Central memory CD8-positive, alpha-beta T cell (primary cell): ENCODE results near the gene MLYCD.
A peak's percentile ranks its signal among the peaks of the same experiment; 100 is the strongest.

Source experiments
- ATAC-seq: fragments of 150-1000 bp; cut with Tn5 transposase; replicated peaks from 2 replicates; pipeline ENCODE4 v1.10.0; 2022; ENCODE audit warnings: mild to moderate bottlenecking, moderate FRiP score, moderate number of reproducible peaks; ENCODE audit not compliant: poor library complexity, severe bottlenecking; ENCODE audit errors: extremely low read depth
- DNase-seq, 2 donors: peaks; one replicate each; pipeline ENCODE4 v3.0.0; 2021; ENCODE audit warnings: low spot score in 2 of 2
- H3K27ac Mint-ChIP-seq: one replicate; pipeline ENCODE4 v1.8.0; 2022; ENCODE audit warnings: low read depth, mild to moderate bottlenecking, moderate library complexity, mixed read lengths
- H3K27me3 Mint-ChIP-seq: one replicate; pipeline ENCODE4 v1.8.0; 2022; ENCODE audit warnings: mixed read lengths
- H3K36me3 Mint-ChIP-seq: one replicate; pipeline ENCODE4 v1.8.0; 2022; ENCODE audit warnings: mild to moderate bottlenecking, moderate library complexity, mixed read lengths; ENCODE audit not compliant: insufficient read depth
- H3K4me1 Mint-ChIP-seq: one replicate; pipeline ENCODE4 v1.8.0; 2022; ENCODE audit warnings: mixed read lengths
- H3K4me3 Mint-ChIP-seq: one replicate; pipeline ENCODE4 v1.8.0; 2022; ENCODE audit warnings: mild to moderate bottlenecking, moderate library complexity, mixed read lengths
- H3K9me3 Mint-ChIP-seq: one replicate; pipeline ENCODE4 v1.8.0; 2022; ENCODE audit warnings: mixed read lengths

Gene MLYCD

DNA sequence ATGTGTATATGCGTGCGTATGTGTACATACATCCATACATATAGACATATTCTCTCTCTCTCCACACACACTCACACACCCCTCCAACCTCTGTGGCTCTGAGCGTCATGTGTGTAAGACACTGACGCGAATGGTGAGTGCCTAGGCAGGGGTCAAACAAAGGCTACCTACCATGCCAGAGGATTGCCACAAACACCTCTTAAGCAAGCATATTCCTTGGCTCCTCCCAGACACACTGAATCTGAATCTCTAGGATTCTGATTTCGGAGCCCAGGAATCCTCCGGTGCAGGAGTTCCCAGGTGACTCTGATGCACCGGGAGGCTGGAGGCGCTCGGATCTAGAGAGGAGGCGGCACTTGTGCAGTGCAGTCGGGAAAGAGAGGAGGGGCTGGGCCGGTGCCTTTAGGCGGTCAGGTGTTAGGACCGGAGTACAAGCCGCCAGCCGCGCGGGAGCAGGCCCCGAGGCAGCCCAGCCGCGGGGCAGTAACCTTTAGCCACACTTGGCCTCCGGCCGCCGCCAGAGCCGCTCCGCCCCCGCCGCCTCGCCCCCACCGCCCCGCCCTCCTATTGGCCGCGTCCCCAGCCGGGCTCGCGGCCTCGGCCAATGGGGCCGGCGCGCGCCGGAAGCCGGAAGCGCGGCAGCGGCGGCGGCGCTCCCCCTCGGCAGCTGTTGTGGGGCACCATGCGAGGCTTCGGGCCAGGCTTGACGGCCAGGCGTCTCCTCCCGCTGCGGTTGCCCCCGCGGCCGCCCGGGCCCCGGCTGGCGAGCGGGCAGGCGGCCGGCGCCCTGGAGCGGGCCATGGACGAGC, at the start of gene MLYCD:
Gene MLYCD (plus strand): TSS at position 653 of the 809 bp plus-strand sequence. CDS start 30 bp downstream, at position 683.
- Mint-ChIP-seq H3K4me3 (peak within 1 kb of the TSS; percentile 91), H3K27me3 (peaks cover 40% of the 10 kb centered on the region), H3K36me3 (no peaks in the 10 kb centered on the region), H3K27ac (peak within 1 kb of the TSS; percentile 89), H3K9me3 (no peaks in the 10 kb centered on the region), H3K4me1 (peaks cover 41% of the 10 kb centered on the region)
- peak; percentile 95 for ATAC-seq
- peak; percentile 38 for DNase-seq

DNA sequence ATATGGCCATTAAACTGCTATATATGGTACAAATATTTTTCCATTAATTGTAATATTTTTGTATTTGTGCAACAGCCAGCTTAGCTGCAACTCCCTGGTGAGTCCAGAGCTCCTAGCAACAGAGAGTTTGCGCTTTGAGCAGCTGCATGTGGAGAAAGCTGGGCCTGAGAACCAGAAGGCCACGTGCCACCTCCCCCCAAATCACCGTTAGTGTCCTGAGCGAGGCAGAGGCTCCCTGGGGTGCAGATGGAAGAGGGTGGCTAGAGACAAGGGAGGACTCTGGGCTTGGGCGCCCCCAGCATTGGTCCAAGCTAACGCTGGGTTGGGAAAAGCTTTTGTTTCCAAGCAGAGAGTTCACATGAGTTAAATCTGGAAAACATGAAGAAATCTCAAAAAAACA, 49.5 kb upstream of the MLYCD start:
- Mint-ChIP-seq H3K36me3 (no peaks in the 10 kb centered on the region), H3K27ac (no peak overlapping the region), H3K9me3 (no peaks in the 10 kb centered on the region), H3K27me3 (peaks cover 36% of the 10 kb centered on the region), H3K4me1 (no peaks in the 10 kb centered on the region), H3K4me3 (no peak overlapping the region)
- DNase-seq (no peak), ATAC-seq (no peak)

DNA sequence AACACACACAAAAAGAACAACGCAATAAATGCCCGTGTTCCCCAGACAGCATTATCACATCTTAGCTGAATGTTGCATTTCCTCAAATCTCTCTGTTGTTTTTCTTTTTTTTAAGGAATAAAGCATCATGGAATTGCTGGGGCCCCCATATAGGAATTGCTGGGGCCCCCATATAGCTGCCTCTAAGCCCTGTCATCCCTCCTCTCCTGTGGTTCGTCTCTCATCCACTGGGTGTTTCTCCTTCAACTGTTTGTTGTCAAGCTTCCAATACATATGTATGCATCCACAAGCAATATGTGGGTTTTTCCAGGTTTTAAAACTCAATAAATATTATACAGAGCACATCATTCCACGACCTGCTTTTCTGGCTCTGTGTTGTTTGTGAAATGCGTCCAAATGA, 48.0 kb upstream of the MLYCD start:
- H3K27ac Mint-ChIP-seq = no peak overlapping the region
- no peaks in the 10 kb centered on the region for H3K4me1 Mint-ChIP-seq
- no peaks in the 10 kb centered on the region for H3K9me3 Mint-ChIP-seq
- DNase-seq = no peak
- no peak for ATAC-seq
- no peaks in the 10 kb centered on the region for H3K36me3 Mint-ChIP-seq
- H3K27me3 Mint-ChIP-seq = peaks cover 36% of the 10 kb centered on the region
- H3K4me3 Mint-ChIP-seq = no peak overlapping the region

DNA sequence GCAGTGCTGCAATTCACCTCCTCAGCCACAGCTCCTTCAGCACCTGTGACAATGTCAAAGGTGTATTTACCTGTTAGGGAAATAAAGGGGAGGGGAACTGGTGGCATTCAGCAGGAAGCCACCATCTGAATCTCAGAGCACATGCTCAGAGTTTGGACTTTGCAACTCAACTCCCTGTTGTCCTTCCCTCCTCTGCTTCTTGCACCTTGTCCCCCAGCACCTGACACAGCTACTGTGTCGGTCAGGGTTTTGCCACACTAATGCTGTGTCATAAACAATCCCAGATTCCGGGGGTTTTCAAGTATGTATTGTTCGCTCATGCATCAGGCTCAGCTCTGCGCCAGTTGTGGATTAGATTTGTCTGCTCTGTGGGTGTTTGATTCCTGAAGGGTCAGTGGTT, 47.4 kb upstream of the MLYCD start:
- H3K4me3 Mint-ChIP-seq = no peak overlapping the region
- no peaks in the 10 kb centered on the region for H3K9me3 Mint-ChIP-seq
- H3K36me3 Mint-ChIP-seq = no peaks in the 10 kb centered on the region
- ATAC-seq (no peak), DNase-seq (no peak)
- H3K4me1 Mint-ChIP-seq = no peaks in the 10 kb centered on the region
- peaks cover 36% of the 10 kb centered on the region for H3K27me3 Mint-ChIP-seq
- H3K27ac Mint-ChIP-seq = no peak overlapping the region

DNA sequence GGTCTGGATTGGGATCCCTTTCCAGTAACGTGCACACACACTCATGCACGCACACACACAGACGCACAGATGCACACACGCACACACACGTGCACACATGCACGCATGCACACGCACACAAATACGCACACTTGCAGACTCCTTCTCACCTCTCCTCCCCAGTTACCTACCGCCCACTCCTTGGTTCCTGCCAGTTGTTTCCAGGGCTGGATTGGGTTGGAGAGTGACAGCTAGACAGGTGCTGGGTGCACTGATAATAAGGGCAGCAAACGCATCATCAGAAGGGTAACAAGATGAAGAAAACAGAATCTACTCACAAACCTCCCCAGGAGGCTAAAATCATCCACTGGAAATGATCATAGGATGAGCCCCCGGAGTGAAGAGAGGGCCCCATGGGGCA, 46.1 kb upstream of the MLYCD start:
- H3K36me3 Mint-ChIP-seq = no peaks in the 10 kb centered on the region
- H3K9me3 Mint-ChIP-seq = no peaks in the 10 kb centered on the region
- no peak overlapping the region for H3K27ac Mint-ChIP-seq
- H3K4me1 Mint-ChIP-seq = no peaks in the 10 kb centered on the region
- DNase-seq (no peak), ATAC-seq (no peak)
- H3K27me3 Mint-ChIP-seq = peaks cover 39% of the 10 kb centered on the region
- no peak overlapping the region for H3K4me3 Mint-ChIP-seq

DNA sequence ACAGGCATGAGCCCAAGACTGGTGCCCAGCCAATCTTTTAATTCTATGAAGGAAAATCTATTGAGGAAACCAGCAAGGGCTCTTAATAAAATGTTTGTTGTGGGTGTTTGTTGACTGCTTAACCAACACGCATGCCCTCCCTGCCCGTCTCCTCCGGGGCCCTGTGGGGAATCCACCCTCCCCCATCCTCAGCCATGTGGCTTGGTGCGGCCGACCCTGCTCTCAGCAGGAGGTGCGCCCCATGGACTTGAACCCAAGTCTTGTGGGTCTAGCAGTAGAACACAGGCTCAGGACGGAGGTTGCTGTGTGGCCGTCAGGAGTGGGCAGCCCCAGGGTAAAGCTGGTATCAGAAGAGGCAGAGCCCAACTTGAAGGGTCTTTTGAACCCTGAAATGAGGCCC, 45.1 kb upstream of the MLYCD start:
- peaks cover 47% of the 10 kb centered on the region for H3K27me3 Mint-ChIP-seq
- ATAC-seq (no peak), DNase-seq (no peak)
- H3K27ac Mint-ChIP-seq = no peak overlapping the region
- H3K4me1 Mint-ChIP-seq = no peaks in the 10 kb centered on the region
- no peaks in the 10 kb centered on the region for H3K36me3 Mint-ChIP-seq
- H3K9me3 Mint-ChIP-seq = no peaks in the 10 kb centered on the region
- H3K4me3 Mint-ChIP-seq = no peak overlapping the region

DNA sequence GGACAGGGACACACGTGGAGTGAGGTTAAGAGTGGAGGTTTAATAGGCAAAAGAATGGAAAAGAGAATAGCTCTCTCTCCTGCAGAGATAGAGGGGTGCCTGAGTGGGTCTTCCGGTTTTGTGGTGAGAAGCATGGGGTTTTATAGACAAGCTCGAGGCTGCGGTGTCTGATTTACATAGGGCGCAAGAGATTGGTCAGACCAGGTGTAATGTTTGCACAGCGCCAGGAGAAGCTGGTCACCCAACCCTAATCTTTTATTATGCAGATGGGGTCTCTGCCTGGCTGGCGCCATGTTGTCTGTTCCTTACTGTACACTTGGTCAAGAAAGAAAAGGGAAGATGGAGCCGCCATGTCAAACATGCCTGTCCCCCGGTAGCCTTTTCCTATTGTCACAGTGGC, 44.5 kb upstream of the MLYCD start:
- no peak for ATAC-seq
- no peaks in the 10 kb centered on the region for H3K36me3 Mint-ChIP-seq
- no peak for DNase-seq
- H3K9me3 Mint-ChIP-seq = no peaks in the 10 kb centered on the region
- H3K4me3 Mint-ChIP-seq = no peak overlapping the region
- no peak overlapping the region for H3K27ac Mint-ChIP-seq
- H3K4me1 Mint-ChIP-seq = no peaks in the 10 kb centered on the region
- peaks cover 42% of the 10 kb centered on the region for H3K27me3 Mint-ChIP-seq

DNA sequence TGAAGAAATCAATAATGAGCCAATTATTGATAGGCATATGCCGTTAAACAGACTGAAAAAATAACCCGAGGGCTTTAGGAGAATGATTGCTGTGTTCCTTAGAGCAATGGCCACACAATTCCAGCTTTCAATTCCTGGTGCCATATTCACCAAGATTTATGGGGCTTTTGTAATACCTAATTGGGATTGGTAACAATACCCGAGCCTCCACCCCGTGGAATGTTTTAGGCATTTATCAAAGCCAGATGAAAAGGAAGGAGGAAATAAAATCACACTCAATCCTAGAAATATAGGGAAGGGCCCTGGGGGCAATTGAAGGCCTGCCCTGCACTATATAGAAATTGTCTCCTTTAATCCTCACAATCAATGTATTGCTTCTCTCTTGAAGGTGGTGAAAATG, 42.1 kb upstream of the MLYCD start:
- DNase-seq (no peak), ATAC-seq (no peak)
- H3K36me3 Mint-ChIP-seq = peaks cover 1% of the 10 kb centered on the region
- no peak overlapping the region for H3K27ac Mint-ChIP-seq
- no peaks in the 10 kb centered on the region for H3K9me3 Mint-ChIP-seq
- H3K4me1 Mint-ChIP-seq = no peaks in the 10 kb centered on the region
- peaks cover 34% of the 10 kb centered on the region for H3K27me3 Mint-ChIP-seq
- no peak overlapping the region for H3K4me3 Mint-ChIP-seq

DNA sequence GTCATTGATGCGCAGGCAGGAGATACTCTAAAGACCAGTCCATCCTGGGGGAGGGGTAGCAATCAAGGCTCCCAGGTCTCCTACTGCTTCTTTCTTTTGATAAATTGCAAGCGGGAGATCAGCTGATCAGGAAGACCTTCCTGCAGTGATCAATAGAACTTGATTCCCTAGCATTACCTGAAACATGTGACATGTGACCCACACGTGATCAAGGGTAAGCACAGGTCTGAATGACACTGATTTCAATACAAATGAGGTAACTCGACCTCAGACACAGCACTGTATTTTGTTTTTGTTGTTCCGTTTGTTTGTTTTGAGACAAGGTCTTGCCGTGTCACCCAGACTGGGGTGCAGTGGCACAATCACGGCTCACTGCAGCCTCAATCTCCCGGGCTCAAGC, 39.6 kb upstream of the MLYCD start:
- H3K9me3 Mint-ChIP-seq = no peaks in the 10 kb centered on the region
- H3K27ac Mint-ChIP-seq = no peak overlapping the region
- ATAC-seq (no peak), DNase-seq (no peak)
- no peak overlapping the region for H3K4me3 Mint-ChIP-seq
- H3K36me3 Mint-ChIP-seq = peaks cover 1% of the 10 kb centered on the region
- no peaks in the 10 kb centered on the region for H3K4me1 Mint-ChIP-seq
- peaks cover 35% of the 10 kb centered on the region for H3K27me3 Mint-ChIP-seq

DNA sequence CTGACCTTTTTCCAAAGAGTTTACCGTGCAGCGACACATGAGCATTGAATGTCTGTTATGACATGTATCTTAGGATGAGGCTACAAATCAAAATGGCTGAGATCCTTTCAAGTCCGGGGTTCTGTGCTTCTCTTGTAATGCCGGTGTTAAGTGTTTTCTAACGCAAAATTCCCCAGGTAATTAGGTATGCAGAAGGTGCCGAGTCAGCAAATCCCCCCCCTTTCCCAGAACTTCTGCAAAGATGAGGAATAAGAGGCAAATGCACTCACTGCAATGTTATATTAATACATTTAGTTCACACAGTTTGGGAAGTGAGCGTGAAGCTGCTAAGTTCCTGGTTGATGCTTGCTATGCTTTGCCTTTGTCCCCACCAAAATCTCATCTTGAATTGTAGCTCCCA, 36.3 kb upstream of the MLYCD start:
- no peak overlapping the region for H3K4me3 Mint-ChIP-seq
- ATAC-seq = no peak
- peaks cover 52% of the 10 kb centered on the region for H3K27me3 Mint-ChIP-seq
- H3K36me3 Mint-ChIP-seq = peaks cover 1% of the 10 kb centered on the region
- no peak overlapping the region for H3K27ac Mint-ChIP-seq
- no peaks in the 10 kb centered on the region for H3K4me1 Mint-ChIP-seq
- peaks cover 9% of the 10 kb centered on the region for H3K9me3 Mint-ChIP-seq
- DNase-seq = no peak

DNA sequence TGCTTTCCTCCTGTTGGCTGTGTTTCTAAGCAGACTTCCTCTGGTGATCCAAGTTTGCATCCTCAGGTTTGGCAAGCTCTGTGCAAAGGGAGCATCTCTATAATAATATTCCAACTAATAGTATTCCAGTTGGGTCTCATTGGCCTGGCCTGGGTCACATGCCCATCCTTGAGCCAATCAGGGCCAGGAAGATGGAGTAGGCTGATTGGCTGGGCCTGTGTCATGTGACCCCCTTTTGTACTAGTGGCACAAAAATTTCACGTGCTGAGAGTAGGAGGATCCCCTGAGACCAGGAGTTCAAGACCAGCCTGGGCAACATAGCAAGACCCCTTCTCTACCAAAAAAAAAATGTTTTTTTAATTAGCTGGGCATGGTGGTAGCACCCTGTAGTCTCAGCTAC, 35.2 kb upstream of the MLYCD start:
- Mint-ChIP-seq H3K4me3 (no peak overlapping the region), H3K27me3 (peaks cover 51% of the 10 kb centered on the region), H3K9me3 (peaks cover 9% of the 10 kb centered on the region), H3K36me3 (peaks cover 1% of the 10 kb centered on the region), H3K4me1 (no peaks in the 10 kb centered on the region), H3K27ac (no peak overlapping the region)
- ATAC-seq (no peak), DNase-seq (no peak)

DNA sequence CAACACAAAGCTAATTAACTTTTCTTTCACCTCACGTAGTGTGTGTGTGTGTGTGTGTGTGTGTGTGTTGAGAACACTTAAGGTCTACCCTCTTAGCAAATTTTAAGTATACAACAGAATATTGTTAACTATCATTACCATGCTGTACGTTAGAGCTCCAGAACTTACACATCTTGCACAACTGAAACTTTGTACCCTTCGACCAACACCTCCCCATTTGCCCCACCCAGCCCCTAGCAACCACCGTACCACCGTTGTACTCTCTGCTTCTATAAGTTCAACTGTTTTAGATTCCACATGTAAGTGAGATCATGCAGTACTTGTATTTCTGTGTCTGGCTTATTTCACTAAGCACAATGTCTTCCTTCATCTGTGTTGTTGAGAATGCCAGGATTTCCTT, 28.1 kb upstream of the MLYCD start:
- no peaks in the 10 kb centered on the region for H3K4me1 Mint-ChIP-seq
- no peak overlapping the region for H3K4me3 Mint-ChIP-seq
- peaks cover 9% of the 10 kb centered on the region for H3K9me3 Mint-ChIP-seq
- peaks cover 74% of the 10 kb centered on the region for H3K27me3 Mint-ChIP-seq
- DNase-seq = no peak
- no peak overlapping the region for H3K27ac Mint-ChIP-seq
- H3K36me3 Mint-ChIP-seq = no peaks in the 10 kb centered on the region
- ATAC-seq = no peak

DNA sequence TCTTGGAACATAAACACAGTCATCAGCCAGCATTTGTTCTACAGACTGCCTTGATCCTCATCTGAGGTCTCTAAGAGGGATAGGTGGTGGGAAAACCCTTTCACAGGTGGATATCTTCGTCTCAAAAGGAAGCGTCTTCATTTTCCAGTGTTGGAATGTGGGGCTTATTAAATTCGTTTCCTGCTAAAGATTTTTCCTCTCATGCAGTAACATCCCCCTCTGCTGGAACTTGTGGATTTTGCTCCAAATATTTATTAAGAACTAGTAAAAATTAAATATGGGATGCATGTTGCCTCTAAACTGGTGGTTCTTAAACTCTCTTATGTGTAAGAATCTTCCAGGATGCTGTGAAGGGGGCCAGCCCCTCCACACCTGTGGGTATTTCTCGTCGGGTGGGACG, 20.1 kb upstream of the MLYCD start:
- H3K36me3 Mint-ChIP-seq = no peaks in the 10 kb centered on the region
- no peak for DNase-seq
- no peaks in the 10 kb centered on the region for H3K4me1 Mint-ChIP-seq
- H3K9me3 Mint-ChIP-seq = no peaks in the 10 kb centered on the region
- H3K4me3 Mint-ChIP-seq = no peak overlapping the region
- H3K27ac Mint-ChIP-seq = no peak overlapping the region
- ATAC-seq = no peak
- peaks cover 59% of the 10 kb centered on the region for H3K27me3 Mint-ChIP-seq
